ENCODE results near the gene MYBPC1.

Gene MYBPC1

DNA sequence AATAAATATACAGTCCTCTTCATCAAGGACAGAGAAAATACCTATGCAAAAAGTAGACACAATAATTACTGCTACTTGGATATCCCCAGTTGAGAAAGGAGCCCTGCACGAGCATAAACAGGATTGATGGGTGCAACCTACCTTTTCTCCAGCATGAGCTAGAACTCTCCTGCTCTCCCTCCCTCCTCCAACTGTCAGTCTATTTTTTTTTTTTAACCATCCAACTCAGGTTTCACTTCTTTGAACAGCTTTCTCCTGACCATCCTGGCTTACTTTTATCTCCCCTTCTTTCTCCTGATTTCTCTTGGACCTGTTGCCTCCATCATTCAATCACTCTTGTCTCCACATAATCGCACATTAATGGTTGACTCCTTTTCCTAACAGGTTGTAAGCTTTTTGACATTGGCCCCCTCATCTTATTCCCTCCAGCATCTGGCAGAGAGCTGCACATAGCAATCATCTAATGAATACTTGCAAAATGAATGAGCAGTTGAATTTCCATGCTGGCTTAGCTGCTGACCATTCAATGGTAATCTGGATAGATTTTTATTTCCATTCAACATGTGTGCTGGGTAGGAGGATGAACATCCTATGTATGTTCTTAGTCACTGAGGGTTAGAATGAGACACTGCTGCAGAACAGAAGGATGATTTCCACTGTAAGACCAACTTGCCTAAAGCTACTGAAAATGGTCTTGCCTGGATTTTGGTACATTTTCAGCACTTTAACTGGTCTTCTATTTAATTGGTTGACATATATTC, 24.4 kb downstream of the MYBPC1 start:
- no peaks in the 10 kb centered on the region for H3K4me1 ChIP-seq (ENCODE audit: control insufficient read depth, insufficient read depth, low read length, poor library complexity, severe bottlenecking)
- H3K27ac ChIP-seq (ENCODE audit: insufficient read depth, low read length, poor library complexity, severe bottlenecking): no peak overlapping the region
- no peak overlapping the region for H3K4me3 ChIP-seq (ENCODE audit: insufficient read depth, low read depth, low read length, poor library complexity, severe bottlenecking)
- H3K36me3 ChIP-seq (ENCODE audit: control insufficient read depth, insufficient read depth, low read length): no peaks in the 10 kb centered on the region
- H3K9me3 ChIP-seq (ENCODE audit: control insufficient read depth, low read length): no peaks in the 10 kb centered on the region
- no peak for DNase-seq
- no peaks in the 10 kb centered on the region for H3K27me3 ChIP-seq (replicated peaks; ENCODE audit: control insufficient read depth, insufficient read depth, low read length, poor library complexity, severe bottlenecking)

DNA sequence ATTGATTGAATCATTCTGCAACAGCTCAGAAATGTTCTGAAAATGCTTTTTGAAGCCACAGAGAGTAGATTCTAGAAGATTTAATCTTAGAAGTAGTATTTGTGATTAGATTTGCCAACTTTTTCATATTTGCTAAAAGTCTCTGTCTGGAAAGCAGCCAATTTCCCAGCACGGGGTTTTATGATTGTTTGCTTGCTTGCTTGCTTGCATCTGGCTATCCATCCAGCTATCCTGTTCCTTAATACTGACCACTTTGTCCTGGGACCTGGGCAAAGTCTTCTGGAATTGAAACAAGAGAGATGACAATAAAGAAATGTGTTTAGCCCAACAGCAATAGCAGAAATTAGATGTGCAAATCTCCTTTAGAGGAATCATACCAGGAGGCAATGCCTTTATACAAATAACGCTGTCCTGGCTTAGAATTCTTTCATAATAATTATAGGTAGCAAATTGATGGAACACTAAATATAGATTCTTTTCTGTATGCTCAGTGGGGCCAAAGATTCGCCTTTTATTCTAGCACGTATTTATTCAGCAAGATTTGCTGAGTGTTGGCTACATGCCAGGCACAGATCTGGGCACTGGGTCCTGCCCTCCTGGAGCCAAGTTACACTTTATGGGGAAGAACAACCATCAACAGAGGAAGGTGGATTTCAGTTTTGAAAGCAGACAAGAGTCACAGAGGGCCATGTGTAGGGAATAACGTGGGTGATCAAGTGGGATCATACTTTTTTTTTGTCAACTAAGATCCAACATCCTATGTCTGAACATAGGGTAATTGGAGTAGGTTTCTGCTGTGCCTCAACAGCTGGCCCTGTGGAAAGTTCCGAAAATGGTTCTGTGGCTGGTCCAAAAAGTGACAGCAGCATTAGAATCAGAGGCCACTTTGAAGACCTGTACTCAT, 25.3 kb downstream of the MYBPC1 start:
- H3K9me3 ChIP-seq (ENCODE audit: control insufficient read depth, low read length): no peaks in the 10 kb centered on the region
- H3K4me3 ChIP-seq (ENCODE audit: insufficient read depth, low read depth, low read length, poor library complexity, severe bottlenecking): no peak overlapping the region
- H3K27ac ChIP-seq (ENCODE audit: insufficient read depth, low read length, poor library complexity, severe bottlenecking): no peak overlapping the region
- no peaks in the 10 kb centered on the region for H3K36me3 ChIP-seq (ENCODE audit: control insufficient read depth, insufficient read depth, low read length)
- DNase-seq: no peak
- no peaks in the 10 kb centered on the region for H3K27me3 ChIP-seq (replicated peaks; ENCODE audit: control insufficient read depth, insufficient read depth, low read length, poor library complexity, severe bottlenecking)
- no peaks in the 10 kb centered on the region for H3K4me1 ChIP-seq (ENCODE audit: control insufficient read depth, insufficient read depth, low read length, poor library complexity, severe bottlenecking)

DNA sequence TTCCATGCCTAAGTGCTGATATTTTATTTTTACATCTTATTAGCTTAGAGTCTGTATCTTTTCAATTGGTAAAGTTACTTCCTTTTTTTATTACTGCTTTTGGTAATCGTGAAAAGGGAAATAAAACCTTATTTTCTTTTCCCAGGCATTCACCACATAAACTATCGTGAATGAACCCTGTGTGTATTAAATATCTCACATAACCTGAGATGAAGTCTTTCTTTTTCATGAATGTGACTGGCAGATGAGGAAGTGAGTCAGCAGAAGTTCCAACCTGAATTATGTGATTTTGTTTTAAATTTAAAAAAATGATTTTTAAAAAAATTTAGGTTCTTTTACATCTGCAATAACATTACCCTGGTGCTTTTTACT, 26.0 kb downstream of the MYBPC1 start:
- Histone ChIP-seq H3K9me3 (ENCODE audit: control insufficient read depth, low read length) (no peaks in the 10 kb centered on the region), H3K27me3 (replicated peaks; ENCODE audit: control insufficient read depth, insufficient read depth, low read length, poor library complexity, severe bottlenecking) (no peaks in the 10 kb centered on the region), H3K27ac (ENCODE audit: insufficient read depth, low read length, poor library complexity, severe bottlenecking) (no peak overlapping the region), H3K4me3 (ENCODE audit: insufficient read depth, low read depth, low read length, poor library complexity, severe bottlenecking) (no peak overlapping the region), H3K4me1 (ENCODE audit: control insufficient read depth, insufficient read depth, low read length, poor library complexity, severe bottlenecking) (no peaks in the 10 kb centered on the region), H3K36me3 (ENCODE audit: control insufficient read depth, insufficient read depth, low read length) (no peaks in the 10 kb centered on the region)
- DNase-seq: no peak

DNA sequence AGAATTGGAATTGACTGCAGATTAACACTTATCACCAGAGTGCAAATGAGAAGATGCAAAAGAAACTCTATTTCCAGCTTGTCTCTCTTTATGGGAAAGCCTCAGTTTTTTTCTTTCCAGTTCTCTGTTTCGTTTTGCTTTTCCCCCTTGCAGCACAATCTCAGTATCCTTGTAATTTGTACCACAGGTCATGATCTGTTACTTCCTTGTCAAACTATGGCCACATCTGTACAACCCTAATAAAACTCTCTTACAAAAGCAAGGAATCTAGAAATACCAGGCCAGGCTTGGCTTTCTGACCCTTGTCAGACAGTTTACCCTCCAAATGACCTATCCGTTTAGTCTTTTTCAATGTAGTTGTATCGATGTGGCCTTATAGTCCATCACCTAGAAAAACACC, 33.9 kb downstream of the MYBPC1 start:
- no peaks in the 10 kb centered on the region for H3K4me1 ChIP-seq (ENCODE audit: control insufficient read depth, insufficient read depth, low read length, poor library complexity, severe bottlenecking)
- DNase-seq: no peak
- H3K27me3 ChIP-seq (replicated peaks; ENCODE audit: control insufficient read depth, insufficient read depth, low read length, poor library complexity, severe bottlenecking): no peaks in the 10 kb centered on the region
- H3K36me3 ChIP-seq (ENCODE audit: control insufficient read depth, insufficient read depth, low read length): no peaks in the 10 kb centered on the region
- H3K27ac ChIP-seq (ENCODE audit: insufficient read depth, low read length, poor library complexity, severe bottlenecking): no peak overlapping the region
- no peak overlapping the region for H3K4me3 ChIP-seq (ENCODE audit: insufficient read depth, low read depth, low read length, poor library complexity, severe bottlenecking)
- H3K9me3 ChIP-seq (ENCODE audit: control insufficient read depth, low read length): no peaks in the 10 kb centered on the region

DNA sequence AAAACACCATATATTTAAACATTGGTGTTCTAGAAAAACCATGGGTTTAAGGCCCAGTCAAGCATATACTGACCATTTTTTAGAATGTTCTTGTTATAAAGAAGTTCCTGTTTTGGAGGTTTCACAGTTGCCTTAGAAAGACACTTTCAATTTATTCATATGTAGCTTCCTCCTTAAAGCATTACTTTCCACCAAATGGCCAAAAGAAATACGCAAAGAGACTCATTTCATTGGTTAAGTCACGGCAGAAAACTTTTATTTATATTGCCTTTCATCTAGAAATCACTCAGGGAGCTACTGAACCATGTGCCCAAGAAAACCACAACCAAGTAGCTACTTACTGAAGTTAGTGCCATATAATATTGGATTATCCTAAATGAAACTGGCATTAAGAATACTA, 40.0 kb downstream of the MYBPC1 start:
- Histone ChIP-seq H3K36me3 (ENCODE audit: control insufficient read depth, insufficient read depth, low read length) (no peaks in the 10 kb centered on the region), H3K4me1 (ENCODE audit: control insufficient read depth, insufficient read depth, low read length, poor library complexity, severe bottlenecking) (no peaks in the 10 kb centered on the region), H3K27ac (ENCODE audit: insufficient read depth, low read length, poor library complexity, severe bottlenecking) (no peak overlapping the region), H3K4me3 (ENCODE audit: insufficient read depth, low read depth, low read length, poor library complexity, severe bottlenecking) (no peak overlapping the region), H3K9me3 (ENCODE audit: control insufficient read depth, low read length) (no peaks in the 10 kb centered on the region), H3K27me3 (replicated peaks; ENCODE audit: control insufficient read depth, insufficient read depth, low read length, poor library complexity, severe bottlenecking) (no peaks in the 10 kb centered on the region)
- no peak for DNase-seq

DNA sequence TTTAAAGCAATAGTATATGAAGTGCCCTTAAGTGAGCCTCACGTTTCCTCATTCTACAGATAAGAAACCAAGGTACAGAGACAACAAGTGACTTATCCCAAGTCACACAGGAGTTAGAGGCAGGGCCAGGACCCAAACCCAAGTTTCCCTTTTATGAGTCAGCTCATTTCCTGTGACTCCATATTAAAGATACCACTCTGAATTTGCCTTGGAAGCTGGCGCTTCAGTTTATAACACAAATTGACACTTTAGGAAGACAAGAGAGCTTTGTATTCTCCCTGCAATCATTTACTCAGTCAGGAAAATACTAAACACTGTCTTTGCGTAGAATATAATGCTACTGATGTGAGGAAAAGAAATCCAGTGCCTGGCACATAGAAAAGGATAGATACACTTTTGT, 43.2 kb downstream of the MYBPC1 start:
- no peak overlapping the region for H3K27ac ChIP-seq (ENCODE audit: insufficient read depth, low read length, poor library complexity, severe bottlenecking)
- no peaks in the 10 kb centered on the region for H3K9me3 ChIP-seq (ENCODE audit: control insufficient read depth, low read length)
- no peaks in the 10 kb centered on the region for H3K27me3 ChIP-seq (replicated peaks; ENCODE audit: control insufficient read depth, insufficient read depth, low read length, poor library complexity, severe bottlenecking)
- no peaks in the 10 kb centered on the region for H3K4me1 ChIP-seq (ENCODE audit: control insufficient read depth, insufficient read depth, low read length, poor library complexity, severe bottlenecking)
- H3K4me3 ChIP-seq (ENCODE audit: insufficient read depth, low read depth, low read length, poor library complexity, severe bottlenecking): no peak overlapping the region
- DNase-seq: no peak
- H3K36me3 ChIP-seq (ENCODE audit: control insufficient read depth, insufficient read depth, low read length): no peaks in the 10 kb centered on the region

DNA sequence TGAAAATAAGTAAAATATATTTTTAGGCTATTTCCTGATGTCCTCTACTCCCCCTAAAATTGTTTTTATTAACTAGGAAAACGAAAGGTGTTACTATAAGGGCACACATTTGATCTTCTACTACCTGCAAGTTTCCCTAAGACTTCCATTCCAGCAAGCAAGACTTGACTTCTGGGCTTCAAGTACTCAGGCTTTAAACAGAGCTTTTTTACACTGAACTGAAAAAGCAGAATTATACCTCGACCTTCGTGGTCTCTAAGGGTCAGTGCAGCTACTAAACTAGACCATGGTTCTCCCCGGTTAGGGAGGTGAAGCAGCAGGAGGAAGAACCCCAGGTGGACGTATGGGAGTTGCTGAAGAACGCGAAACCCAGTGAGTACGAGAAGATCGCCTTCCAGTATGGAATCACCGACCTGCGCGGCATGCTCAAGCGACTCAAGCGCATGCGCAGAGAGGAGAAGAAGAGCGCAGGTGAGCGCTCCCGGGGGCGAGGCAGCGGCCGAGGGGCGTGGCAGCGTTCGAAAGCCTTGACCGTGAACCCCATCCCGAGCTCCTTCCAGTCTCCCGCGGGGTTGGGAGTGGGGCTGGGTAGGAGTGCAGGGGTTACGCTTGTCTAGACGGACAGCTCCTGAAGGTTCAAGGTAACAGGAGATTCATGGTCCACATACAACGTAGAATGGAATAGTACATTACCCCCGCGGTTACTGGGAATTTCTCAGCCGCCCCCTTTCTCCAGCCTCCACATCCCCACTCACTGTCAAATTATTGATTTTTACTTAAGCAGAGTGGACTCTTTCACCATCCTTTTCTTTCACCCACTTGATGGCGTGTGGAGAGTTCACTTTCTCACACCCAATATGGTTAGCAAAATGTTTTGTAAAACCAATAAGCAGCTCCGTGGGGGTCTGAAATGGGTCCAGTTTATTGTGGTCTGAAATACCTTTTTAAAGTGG, 47.6 kb downstream of the MYBPC1 start:
- Histone ChIP-seq H3K27ac (ENCODE audit: insufficient read depth, low read length, poor library complexity, severe bottlenecking) (no peak overlapping the region), H3K4me3 (ENCODE audit: insufficient read depth, low read depth, low read length, poor library complexity, severe bottlenecking) (no peak overlapping the region), H3K9me3 (ENCODE audit: control insufficient read depth, low read length) (no peaks in the 10 kb centered on the region), H3K4me1 (ENCODE audit: control insufficient read depth, insufficient read depth, low read length, poor library complexity, severe bottlenecking) (no peaks in the 10 kb centered on the region), H3K36me3 (ENCODE audit: control insufficient read depth, insufficient read depth, low read length) (no peaks in the 10 kb centered on the region), H3K27me3 (replicated peaks; ENCODE audit: control insufficient read depth, insufficient read depth, low read length, poor library complexity, severe bottlenecking) (no peaks in the 10 kb centered on the region)
- no peak for DNase-seq

DNA sequence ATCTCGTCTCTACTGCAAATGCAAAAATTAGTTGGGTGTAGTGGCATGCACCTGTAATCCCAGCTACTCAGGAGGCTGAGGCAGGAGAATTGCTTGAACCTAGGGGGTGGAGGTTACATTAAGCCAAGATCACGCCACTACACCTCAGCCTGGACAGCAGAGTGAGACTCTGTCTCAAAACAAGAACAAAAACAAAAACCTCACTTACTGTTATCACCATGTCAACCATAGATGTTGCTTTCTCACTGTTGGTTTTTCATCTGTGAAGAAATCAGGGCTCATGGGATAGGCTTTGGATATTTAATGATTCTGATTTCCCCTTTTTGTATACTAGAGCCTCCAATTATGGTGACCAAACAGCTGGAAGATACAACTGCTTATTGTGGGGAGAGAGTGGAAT, 52.9 kb downstream of the MYBPC1 start:
- no peaks in the 10 kb centered on the region for H3K36me3 ChIP-seq (ENCODE audit: control insufficient read depth, insufficient read depth, low read length)
- no peak for DNase-seq
- H3K4me1 ChIP-seq (ENCODE audit: control insufficient read depth, insufficient read depth, low read length, poor library complexity, severe bottlenecking): no peaks in the 10 kb centered on the region
- no peak overlapping the region for H3K4me3 ChIP-seq (ENCODE audit: insufficient read depth, low read depth, low read length, poor library complexity, severe bottlenecking)
- H3K9me3 ChIP-seq (ENCODE audit: control insufficient read depth, low read length): no peaks in the 10 kb centered on the region
- no peak overlapping the region for H3K27ac ChIP-seq (ENCODE audit: insufficient read depth, low read length, poor library complexity, severe bottlenecking)
- no peaks in the 10 kb centered on the region for H3K27me3 ChIP-seq (replicated peaks; ENCODE audit: control insufficient read depth, insufficient read depth, low read length, poor library complexity, severe bottlenecking)

DNA sequence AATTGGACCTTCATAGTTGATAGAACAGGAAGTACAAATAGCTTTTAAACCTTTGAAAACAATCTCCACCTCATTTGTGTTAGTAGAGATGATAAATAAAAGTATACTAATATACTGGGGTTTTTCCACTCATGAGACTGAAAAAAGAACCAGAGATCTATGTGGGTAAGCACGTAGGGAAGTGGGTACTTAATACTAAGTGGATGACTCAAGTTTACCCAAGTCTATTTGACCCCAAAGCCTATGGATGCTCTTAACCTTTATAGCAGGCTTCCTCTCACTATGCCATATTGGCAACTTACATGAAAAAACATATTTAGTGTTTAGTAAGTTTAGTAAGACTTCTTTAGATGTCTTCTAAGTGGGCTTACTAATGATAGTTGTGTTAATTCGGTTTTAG, 53.4 kb downstream of the MYBPC1 start:
- no peaks in the 10 kb centered on the region for H3K9me3 ChIP-seq (ENCODE audit: control insufficient read depth, low read length)
- H3K27me3 ChIP-seq (replicated peaks; ENCODE audit: control insufficient read depth, insufficient read depth, low read length, poor library complexity, severe bottlenecking): no peaks in the 10 kb centered on the region
- no peaks in the 10 kb centered on the region for H3K4me1 ChIP-seq (ENCODE audit: control insufficient read depth, insufficient read depth, low read length, poor library complexity, severe bottlenecking)
- H3K4me3 ChIP-seq (ENCODE audit: insufficient read depth, low read depth, low read length, poor library complexity, severe bottlenecking): no peak overlapping the region
- DNase-seq: no peak
- no peaks in the 10 kb centered on the region for H3K36me3 ChIP-seq (ENCODE audit: control insufficient read depth, insufficient read depth, low read length)
- H3K27ac ChIP-seq (ENCODE audit: insufficient read depth, low read length, poor library complexity, severe bottlenecking): no peak overlapping the region

Data from effector memory CD4-positive, alpha-beta T cell (primary cell).